Effector memory CD8-positive, alpha-beta T cell (primary cell): ENCODE measurements around the gene AKAP13.

Experiments
- ATAC-seq: fragments of 150-1000 bp; cut with Tn5 transposase; replicated peaks from 2 replicates; pipeline ENCODE4 v1.10.0; 2021; ENCODE audit warnings: mild to moderate bottlenecking, moderate library complexity
- DNase-seq, 3 experiments: peaks; one replicate each; pipeline ENCODE4 v3.0.0; 2021
- H3K27ac Mint-ChIP-seq, 2 donors: one replicate each; pipeline ENCODE4 v1.8.0; 2022; ENCODE audit warnings: mild to moderate bottlenecking in 2 of 2, mixed read lengths in 2 of 2, moderate library complexity in 2 of 2
- H3K27me3 Mint-ChIP-seq, 2 donors: one replicate each; pipeline ENCODE4 v1.8.0; 2022; ENCODE audit warnings: mixed read lengths in 2 of 2
- H3K36me3 Mint-ChIP-seq: one replicate; pipeline ENCODE4 v1.8.0; 2022; ENCODE audit warnings: mild to moderate bottlenecking, moderate library complexity, mixed read lengths; ENCODE audit not compliant: insufficient read depth
- H3K4me1 Mint-ChIP-seq, 2 donors: one replicate each; pipeline ENCODE4 v1.8.0; 2022; ENCODE audit warnings: low read depth in 2 of 2, mixed read lengths in 2 of 2
- H3K4me3 Mint-ChIP-seq, 2 donors: one replicate each; pipeline ENCODE4 v1.8.0; 2022; ENCODE audit warnings: mild to moderate bottlenecking in 2 of 2, mixed read lengths in 2 of 2, moderate library complexity in 2 of 2
- H3K9me3 Mint-ChIP-seq, 2 donors: one replicate each; pipeline ENCODE4 v1.8.0; 2022; ENCODE audit warnings: mixed read lengths in 2 of 2

Gene AKAP13

DNA sequence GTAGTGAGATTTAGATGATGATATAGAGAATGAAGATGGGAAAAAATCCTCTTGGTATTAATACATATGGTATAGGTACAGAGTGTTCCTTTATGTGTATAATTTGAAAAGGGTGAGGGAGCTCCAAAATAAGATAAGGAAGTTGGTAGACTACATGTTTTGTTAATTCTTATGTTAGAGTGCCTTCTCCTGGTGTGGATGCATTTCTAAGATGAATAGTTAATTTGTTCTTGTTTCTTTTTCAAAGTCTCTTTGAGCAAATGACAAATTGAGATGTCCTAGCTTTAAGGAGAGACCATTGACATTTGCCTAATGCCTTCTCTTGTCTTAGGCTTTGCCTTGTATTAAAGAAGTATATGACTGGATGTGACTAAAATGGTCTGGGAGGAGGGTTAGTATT is 34.1 kb downstream of the AKAP13 start:
- peak overlapping the region; percentile 67 to 81 for H3K27ac Mint-ChIP-seq
- H3K27me3 Mint-ChIP-seq, result no peaks in the 10 kb centered on the region
- peak; percentile 15 for ATAC-seq
- peaks cover 37 to 39% of the 10 kb centered on the region in 2 donors for H3K4me1 Mint-ChIP-seq
- peaks cover 3% of the 10 kb centered on the region for H3K36me3 Mint-ChIP-seq
- DNase-seq, result no peak
- peak overlapping the region in 1 of 2 donors; percentile 55 for H3K4me3 Mint-ChIP-seq
- H3K9me3 Mint-ChIP-seq, result no peaks in the 10 kb centered on the region

DNA sequence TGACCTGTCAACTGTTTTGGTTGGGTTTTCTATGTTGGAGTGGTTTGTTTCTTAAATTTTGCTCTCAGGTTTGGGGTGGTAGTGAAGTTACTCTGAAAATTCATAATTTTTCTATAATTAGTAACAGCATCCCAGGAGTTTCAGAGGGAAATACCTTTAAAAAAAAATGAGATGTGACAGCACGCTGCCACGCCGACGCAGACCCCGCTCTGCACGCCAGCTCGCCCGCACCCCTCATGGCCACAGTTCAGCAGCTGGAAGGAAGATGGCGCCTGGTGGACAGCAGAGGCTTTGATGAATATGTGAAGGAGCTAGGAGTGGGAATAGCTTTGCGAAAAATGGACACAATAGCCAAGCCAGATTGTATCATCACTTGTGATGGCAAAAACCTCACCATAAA is 34.6 kb downstream of the AKAP13 start:
- Mint-ChIP-seq H3K27ac (peak overlapping the region; percentile 67 to 81), H3K4me3 (no peak overlapping the region)

DNA sequence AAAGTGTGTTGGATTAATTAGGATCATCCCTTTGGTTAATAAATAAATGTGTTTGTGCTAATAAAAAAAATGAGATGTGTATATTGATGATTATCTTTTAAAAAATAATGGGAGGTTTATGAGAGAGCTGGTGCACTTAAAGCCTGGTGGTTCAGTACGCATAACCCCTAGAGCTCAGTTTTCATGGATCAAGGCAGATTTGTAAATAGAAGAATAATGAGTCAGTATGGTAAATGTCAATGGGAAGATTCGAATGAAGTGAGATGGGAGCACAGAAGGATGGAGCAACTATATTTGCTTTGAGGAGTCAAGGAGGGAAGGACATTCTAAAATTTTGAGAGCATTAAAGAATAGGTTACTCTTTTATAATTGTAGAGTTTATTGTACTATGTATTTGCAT is 35.4 kb downstream of the AKAP13 start:
- no peak overlapping the region for H3K27ac Mint-ChIP-seq

More for the DNA sequence above, 34.6 kb downstream of the AKAP13 start:
- Mint-ChIP-seq H3K4me1 (peaks cover 38 to 40% of the 10 kb centered on the region in 2 donors), H3K27me3 (no peaks in the 10 kb centered on the region), H3K36me3 (no peaks in the 10 kb centered on the region), H3K9me3 (no peaks in the 10 kb centered on the region)
- ATAC-seq, result no peak
- DNase-seq, result no peak

DNA sequence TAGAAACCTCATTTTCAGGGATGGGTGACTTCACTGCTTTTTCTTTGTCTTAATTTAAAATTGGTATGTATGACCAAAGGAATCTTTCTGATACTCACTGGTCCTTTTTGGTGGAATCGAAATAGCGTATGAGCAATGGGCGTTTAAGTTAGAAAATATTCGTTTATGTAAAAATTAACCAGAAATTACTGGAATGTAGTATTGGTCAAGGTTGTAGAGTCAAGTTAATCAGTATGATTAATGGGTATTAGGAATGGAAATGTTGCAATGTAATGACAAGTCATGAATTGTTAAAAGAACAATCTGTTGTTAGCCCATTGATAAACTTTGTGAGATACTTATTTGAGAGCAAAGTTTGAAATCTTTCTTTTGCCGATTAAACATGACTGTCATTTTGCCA is 36.9 kb downstream of the AKAP13 start:
- Mint-ChIP-seq H3K4me1 (peaks cover 45 to 47% of the 10 kb centered on the region in 2 donors), H3K9me3 (no peaks in the 10 kb centered on the region), H3K36me3 (no peaks in the 10 kb centered on the region), H3K27me3 (no peaks in the 10 kb centered on the region), H3K27ac (no peak overlapping the region), H3K4me3 (no peak overlapping the region)
- ATAC-seq, result no peak
- no peak for DNase-seq

More for the DNA sequence above, 35.4 kb downstream of the AKAP13 start:
- no peaks in the 10 kb centered on the region for H3K36me3 Mint-ChIP-seq
- peaks cover 35 to 36% of the 10 kb centered on the region in 2 donors for H3K4me1 Mint-ChIP-seq
- no peak overlapping the region for H3K4me3 Mint-ChIP-seq
- ATAC-seq (no peak), DNase-seq (no peak)
- no peaks in the 10 kb centered on the region for H3K27me3 Mint-ChIP-seq
- H3K9me3 Mint-ChIP-seq, result no peaks in the 10 kb centered on the region

DNA sequence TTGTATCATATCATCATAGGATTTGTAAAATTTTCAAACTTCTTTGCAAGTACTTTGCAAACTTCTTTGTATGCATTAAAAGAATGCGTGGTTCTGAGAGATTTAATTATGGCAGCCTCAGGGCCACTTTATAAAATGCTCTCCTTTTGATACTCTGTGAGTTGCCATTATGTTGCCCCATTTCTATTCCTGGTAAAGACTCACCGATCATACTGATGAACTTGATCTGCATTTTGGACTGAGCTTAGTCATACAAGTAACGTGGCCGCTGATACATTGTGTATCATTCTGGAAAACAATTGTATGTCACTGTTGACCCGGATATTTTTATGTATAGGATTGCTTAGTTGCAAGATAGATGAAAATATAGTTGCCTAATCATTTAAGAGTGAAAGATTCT is 38.8 kb downstream of the AKAP13 start:
- no peak for DNase-seq
- Mint-ChIP-seq H3K4me1 (peaks cover 44 to 51% of the 10 kb centered on the region in 2 donors), H3K27me3 (no peaks in the 10 kb centered on the region), H3K27ac (peak overlapping the region in 1 of 2 donors; percentile 1), H3K4me3 (no peak overlapping the region), H3K9me3 (no peaks in the 10 kb centered on the region), H3K36me3 (no peaks in the 10 kb centered on the region)
- no peak for ATAC-seq

- Mint-ChIP-seq H3K27ac (no peak overlapping the region), H3K27me3 (no peaks in the 10 kb centered on the region), H3K4me3 (peak overlapping the region in 1 of 2 donors; percentile 19), H3K9me3 (no peaks in the 10 kb centered on the region), H3K4me1 (peaks cover 46 to 54% of the 10 kb centered on the region in 2 donors), H3K36me3 (no peaks in the 10 kb centered on the region)
- DNase-seq (no peak), ATAC-seq (no peak)
Measured at GRCh38 chr15:85421116-85421925, 40.9 kb downstream of the AKAP13 start.

- Mint-ChIP-seq H3K27me3 (no peaks in the 10 kb centered on the region), H3K27ac (no peak overlapping the region), H3K4me3 (no peak overlapping the region), H3K4me1 (peaks cover 47 to 61% of the 10 kb centered on the region in 2 donors), H3K36me3 (no peaks in the 10 kb centered on the region), H3K9me3 (no peaks in the 10 kb centered on the region)
- no peak for DNase-seq
- ATAC-seq, result no peak
Measured at GRCh38 chr15:85422607-85423006, 42.2 kb downstream of the AKAP13 start.

DNA sequence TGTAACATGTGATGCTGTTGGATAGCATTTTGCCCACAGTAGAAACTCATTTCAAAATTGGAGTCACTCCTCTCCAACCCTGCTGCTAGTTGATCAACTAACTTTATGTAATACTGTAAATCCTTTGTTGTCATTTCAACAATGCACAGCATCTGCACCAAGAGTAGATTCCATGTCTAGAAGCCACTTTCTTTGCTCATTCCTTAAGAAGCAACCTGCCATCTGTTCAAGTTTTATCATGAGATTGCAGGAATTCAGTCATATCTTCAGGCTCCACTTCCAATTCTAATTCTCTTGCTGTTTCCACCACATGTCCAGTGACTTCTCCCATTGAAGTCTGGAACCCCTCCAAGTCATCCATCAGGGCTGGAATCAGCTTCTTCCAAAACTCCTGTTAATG is 42.9 kb downstream of the AKAP13 start:
- peak overlapping the region in 1 of 2 donors; percentile 1 for H3K4me3 Mint-ChIP-seq
- DNase-seq, result no peak
- H3K27me3 Mint-ChIP-seq, result no peaks in the 10 kb centered on the region
- H3K9me3 Mint-ChIP-seq, result no peaks in the 10 kb centered on the region
- no peaks in the 10 kb centered on the region for H3K36me3 Mint-ChIP-seq
- ATAC-seq, result no peak
- H3K4me1 Mint-ChIP-seq, result peaks cover 51 to 66% of the 10 kb centered on the region in 2 donors
- no peak overlapping the region for H3K27ac Mint-ChIP-seq

GRCh38 chr15:85424154-85424553 is 43.8 kb downstream of the AKAP13 start:
- no peaks in the 10 kb centered on the region for H3K9me3 Mint-ChIP-seq
- no peak overlapping the region for H3K27ac Mint-ChIP-seq
- H3K4me3 Mint-ChIP-seq, result no peak overlapping the region
- H3K4me1 Mint-ChIP-seq, result peaks cover 56 to 69% of the 10 kb centered on the region in 2 donors
- no peaks in the 10 kb centered on the region for H3K27me3 Mint-ChIP-seq
- ATAC-seq, result no peak
- H3K36me3 Mint-ChIP-seq, result no peaks in the 10 kb centered on the region
- DNase-seq, result no peak

GRCh38 chr15:85426481-85426880 is 46.1 kb downstream of the AKAP13 start:
- H3K9me3 Mint-ChIP-seq, result no peaks in the 10 kb centered on the region
- H3K27ac Mint-ChIP-seq, result no peak overlapping the region
- peaks cover 50 to 73% of the 10 kb centered on the region in 2 donors for H3K4me1 Mint-ChIP-seq
- no peak overlapping the region for H3K4me3 Mint-ChIP-seq
- no peak for DNase-seq
- H3K27me3 Mint-ChIP-seq, result no peaks in the 10 kb centered on the region
- H3K36me3 Mint-ChIP-seq, result no peaks in the 10 kb centered on the region
- no peak for ATAC-seq

GRCh38 chr15:85427286-85428028 is 47.1 kb downstream of the AKAP13 start:
- DNase-seq, result no peak
- no peak overlapping the region for H3K4me3 Mint-ChIP-seq
- no peaks in the 10 kb centered on the region for H3K27me3 Mint-ChIP-seq
- H3K27ac Mint-ChIP-seq, result no peak overlapping the region
- peaks cover 42 to 64% of the 10 kb centered on the region in 2 donors for H3K4me1 Mint-ChIP-seq
- no peak for ATAC-seq
- H3K9me3 Mint-ChIP-seq, result no peaks in the 10 kb centered on the region
- H3K36me3 Mint-ChIP-seq, result no peaks in the 10 kb centered on the region

- ATAC-seq (no peak), DNase-seq (no peak)
- Mint-ChIP-seq H3K36me3 (peaks cover 3% of the 10 kb centered on the region), H3K4me1 (peaks cover 30 to 50% of the 10 kb centered on the region in 2 donors), H3K4me3 (no peak overlapping the region), H3K27ac (peak overlapping the region in 1 of 2 donors; percentile 33), H3K27me3 (no peaks in the 10 kb centered on the region), H3K9me3 (no peaks in the 10 kb centered on the region)
Measured at GRCh38 chr15:85429522-85429921, 49.1 kb downstream of the AKAP13 start.

DNA sequence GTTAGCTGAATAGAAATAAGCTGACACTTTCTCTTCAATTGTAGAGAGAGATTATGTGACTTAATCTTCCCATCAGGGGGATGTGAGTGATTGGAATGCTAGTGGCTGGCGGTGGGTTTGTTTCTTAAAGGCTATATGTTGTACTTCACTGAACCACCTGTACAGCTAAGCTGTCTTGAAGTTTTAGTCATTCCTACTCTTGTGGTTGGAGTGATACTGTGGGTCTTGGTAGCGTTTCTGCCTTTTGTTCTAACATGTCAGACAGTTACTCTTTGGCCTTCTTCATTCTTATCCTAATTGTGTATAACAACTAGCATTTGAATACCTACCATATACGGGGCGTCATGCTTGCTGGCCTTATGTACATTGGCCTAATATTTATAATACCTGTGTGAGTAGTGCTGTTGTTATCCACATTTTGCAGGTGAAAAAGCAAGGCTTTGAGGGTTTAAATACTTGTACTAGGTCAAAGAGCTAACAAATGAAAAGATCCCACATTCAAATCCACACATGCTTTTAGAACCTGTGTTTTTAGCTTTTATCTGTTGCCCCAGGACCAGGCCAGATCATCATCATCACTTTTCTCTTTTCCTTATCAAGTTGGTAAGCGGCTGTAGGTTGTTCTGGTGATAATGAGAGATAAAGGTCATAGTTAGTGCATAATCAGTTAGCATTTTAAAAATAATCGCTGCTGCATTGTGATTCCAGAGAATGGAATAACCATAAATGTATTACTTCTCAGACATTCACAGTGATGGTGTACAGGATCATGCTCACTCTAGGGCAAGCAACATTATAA is 50.2 kb downstream of the AKAP13 start:
- H3K4me3 Mint-ChIP-seq, result no peak overlapping the region
- no peaks in the 10 kb centered on the region for H3K27me3 Mint-ChIP-seq
- ATAC-seq (no peak), DNase-seq (no peak)
- peaks cover 3% of the 10 kb centered on the region for H3K36me3 Mint-ChIP-seq
- H3K27ac Mint-ChIP-seq, result peak overlapping the region in 1 of 2 donors; percentile 53
- no peaks in the 10 kb centered on the region for H3K9me3 Mint-ChIP-seq
- peaks cover 24 to 44% of the 10 kb centered on the region in 2 donors for H3K4me1 Mint-ChIP-seq
